SK-N-MC (cell line): ENCODE results near the gene ARNT2.

Experiments used
- EZH2 ChIP-seq: fragments of 200-600 bp; sonication (generic); IDR thresholded peaks from one replicate; pipeline ENCODE4 v1.6.1; 2017; ENCODE audit warnings: antibody characterized with exemption
- POLR2AphosphoS5 ChIP-seq: IDR thresholded peaks from 2 replicates; pipeline ENCODE4 v1.6.1; 2012; ENCODE audit warnings: mild to moderate bottlenecking, low read depth, low read length, borderline replicate concordance

DNA sequence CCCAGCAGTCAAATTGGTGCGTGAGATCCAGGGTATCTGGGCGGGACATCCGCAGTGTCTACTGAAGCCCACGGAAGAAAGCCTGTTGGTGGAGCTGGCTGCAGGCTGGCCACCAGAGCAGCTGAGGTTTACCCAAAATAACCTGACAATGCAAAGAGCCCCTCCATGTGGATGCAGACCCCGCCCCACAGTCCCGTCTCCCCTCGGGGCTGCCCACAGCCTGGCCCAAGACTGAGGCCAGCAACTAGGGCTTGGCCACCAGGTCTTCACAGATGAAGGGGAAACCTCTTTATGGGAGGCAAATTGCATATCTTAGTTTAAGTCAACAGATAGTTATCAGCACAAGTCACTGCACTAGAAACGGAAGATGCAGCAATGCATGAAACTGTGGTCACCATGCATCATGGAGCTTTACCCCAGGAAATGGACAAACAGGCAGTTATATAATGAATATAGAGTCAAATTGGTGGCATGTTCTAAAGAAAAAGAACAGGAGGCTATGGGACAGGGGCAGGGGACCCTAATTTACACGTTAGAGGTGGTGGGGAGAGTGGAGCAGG, 86.3 kb downstream of the ARNT2 start:
- no peak for TF ChIP-seq EZH2
- TF ChIP-seq POLR2AphosphoS5 = no peak
